ENCODE results near the gene DNHD1.

DNA sequence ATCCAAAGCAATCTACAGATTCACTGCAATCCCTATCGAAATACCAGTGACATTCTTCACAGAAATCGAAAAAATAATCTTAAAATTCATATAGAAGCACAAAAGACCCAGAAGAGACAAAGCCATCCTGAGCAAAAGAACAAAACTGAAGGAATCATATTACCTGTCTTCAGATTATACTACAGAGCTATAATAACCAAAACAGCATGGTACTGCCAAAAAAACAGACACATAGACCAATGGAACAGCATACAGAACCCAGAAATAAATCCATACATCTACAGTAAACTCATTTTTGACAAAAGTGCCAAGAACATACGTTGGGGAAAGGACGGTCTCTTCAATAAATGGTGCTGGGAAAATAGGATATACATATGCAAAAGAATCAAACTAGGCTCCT lies 87.4 kb downstream of the DNHD1 start:
- TF ChIP-seq, protein P1, sequence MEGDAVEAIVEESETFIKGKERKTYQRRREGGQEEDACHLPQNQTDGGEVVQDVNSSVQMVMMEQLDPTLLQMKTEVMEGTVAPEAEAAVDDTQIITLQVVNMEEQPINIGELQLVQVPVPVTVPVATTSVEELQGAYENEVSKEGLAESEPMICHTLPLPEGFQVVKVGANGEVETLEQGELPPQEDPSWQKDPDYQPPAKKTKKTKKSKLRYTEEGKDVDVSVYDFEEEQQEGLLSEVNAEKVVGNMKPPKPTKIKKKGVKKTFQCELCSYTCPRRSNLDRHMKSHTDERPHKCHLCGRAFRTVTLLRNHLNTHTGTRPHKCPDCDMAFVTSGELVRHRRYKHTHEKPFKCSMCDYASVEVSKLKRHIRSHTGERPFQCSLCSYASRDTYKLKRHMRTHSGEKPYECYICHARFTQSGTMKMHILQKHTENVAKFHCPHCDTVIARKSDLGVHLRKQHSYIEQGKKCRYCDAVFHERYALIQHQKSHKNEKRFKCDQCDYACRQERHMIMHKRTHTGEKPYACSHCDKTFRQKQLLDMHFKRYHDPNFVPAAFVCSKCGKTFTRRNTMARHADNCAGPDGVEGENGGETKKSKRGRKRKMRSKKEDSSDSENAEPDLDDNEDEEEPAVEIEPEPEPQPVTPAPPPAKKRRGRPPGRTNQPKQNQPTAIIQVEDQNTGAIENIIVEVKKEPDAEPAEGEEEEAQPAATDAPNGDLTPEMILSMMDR (IDR thresholded peaks at IDR 0.05) = no peak
- no peak for TF ChIP-seq POLR2A (IDR thresholded peaks at IDR 0.05)

Data from vagina (tissue), 2 donors.